SK-N-MC (cell line): ENCODE data around the gene MACROH2A1.

Experiments used
- EZH2 ChIP-seq: fragments of 200-600 bp; sonication (generic); IDR thresholded peaks from one replicate; pipeline ENCODE4 v1.6.1; 2017; ENCODE audit warnings: antibody characterized with exemption
- FOXP2 ChIP-seq: optimal IDR thresholded peaks from 2 replicates; pipeline ENCODE3; 2011; ENCODE audit warnings: mild to moderate bottlenecking, moderate library complexity; ENCODE audit not compliant: insufficient read depth; ENCODE audit errors: extremely low read length, control extremely low read depth
- POLR2AphosphoS5 ChIP-seq: IDR thresholded peaks from 2 replicates; pipeline ENCODE4 v1.6.1; 2012; ENCODE audit warnings: mild to moderate bottlenecking, low read depth, low read length, borderline replicate concordance

- TF ChIP-seq EZH2 (no peak), FOXP2 (no peak), POLR2AphosphoS5 (no peak)
These were observed 52.9 kb downstream of the MACROH2A1 start for GRCh38 chr5:135345956-135346731.
